ENCODE measurements around the gene UGDH.

UGDH gene

DNA sequence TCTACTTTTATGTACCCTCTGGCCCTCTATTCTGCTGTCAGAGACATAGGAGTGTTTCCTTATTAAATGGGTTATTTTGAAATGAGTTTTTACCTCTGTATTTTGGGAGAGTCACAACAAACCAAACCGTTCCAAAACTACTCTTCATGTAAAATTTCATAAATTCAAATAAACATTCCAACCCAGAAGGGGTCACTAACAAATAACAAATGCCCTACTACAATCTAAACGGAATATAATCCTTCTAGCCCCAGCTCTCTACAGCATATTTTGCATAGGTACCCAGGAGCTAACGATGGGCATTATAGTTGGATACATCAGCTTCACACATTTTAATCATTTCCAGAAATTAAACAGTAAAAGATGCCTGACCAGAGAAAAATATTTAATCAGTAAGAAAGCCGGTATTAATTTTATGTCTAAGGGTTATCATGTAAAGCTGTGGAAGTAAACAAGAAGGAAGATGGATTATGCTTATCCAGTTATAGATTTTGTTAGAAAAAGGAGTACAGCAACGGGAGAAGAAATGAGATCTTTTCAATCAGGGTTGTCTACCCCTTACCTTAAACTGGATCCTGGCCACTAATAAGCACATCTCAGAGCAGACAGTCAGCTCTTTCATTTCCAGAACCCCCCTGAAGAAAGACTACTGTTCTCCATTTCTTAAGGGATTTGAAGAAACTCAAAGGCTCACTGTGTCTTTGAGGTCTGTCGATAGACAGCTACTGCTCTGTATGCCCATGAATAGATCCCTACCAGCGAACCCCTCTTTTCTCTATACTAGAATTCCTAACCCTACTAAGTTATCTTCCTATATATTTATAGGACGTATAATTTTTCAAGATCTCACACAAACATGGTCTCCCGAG is 1.2 kb downstream of the UGDH start:
- Histone ChIP-seq H3K9me3 (replicated peaks; ENCODE audit: insufficient read depth, low read length) (no peaks in the 10 kb centered on the region), H2AFZ (ENCODE audit: low read length) (peak overlapping the region; percentile 86), H3K4me1 (ENCODE audit: low read length) (no peaks in the 10 kb centered on the region), H3K36me3 (replicated peaks; ENCODE audit: insufficient read depth, low read length) (no peaks in the 10 kb centered on the region), H3K9me2 (replicated peaks; ENCODE audit: insufficient read depth, low read length) (no peaks in the 10 kb centered on the region), H3K27ac (ENCODE audit: low read length) (no peak overlapping the region), H3K4me2 (ENCODE audit: low read depth, low read length) (peak overlapping the region; percentile 74), H4K20me1 (ENCODE audit: insufficient read depth, low read length) (no peaks in the 10 kb centered on the region), H3K79me2 (ENCODE audit: low read length) (peaks cover 17% of the 10 kb centered on the region; the same call in 1 of the 2 replicates), H3K27me3 (replicated peaks; ENCODE audit: insufficient read depth, low read length) (no peaks in the 10 kb centered on the region), H3F3A (ENCODE audit: insufficient read depth, low read length) (no peaks in the 10 kb centered on the region), H3K4me3 (ENCODE audit: low read length) (peak overlapping the region; percentile 88), H3K9ac (ENCODE audit: low read length) (peak overlapping the region; percentile 70; the same call in 1 of the 2 replicates)
- DNase-seq = no peak
- TF ChIP-seq EZH2 (optimal IDR thresholded peaks at IDR 0.05; ENCODE audit: low read depth, low read length) (no peak), EZH2phosphoT487 (IDR thresholded peaks at IDR 0.05; ENCODE audit: low read length) (no peak)
- TF ChIP-seq, protein P1, sequence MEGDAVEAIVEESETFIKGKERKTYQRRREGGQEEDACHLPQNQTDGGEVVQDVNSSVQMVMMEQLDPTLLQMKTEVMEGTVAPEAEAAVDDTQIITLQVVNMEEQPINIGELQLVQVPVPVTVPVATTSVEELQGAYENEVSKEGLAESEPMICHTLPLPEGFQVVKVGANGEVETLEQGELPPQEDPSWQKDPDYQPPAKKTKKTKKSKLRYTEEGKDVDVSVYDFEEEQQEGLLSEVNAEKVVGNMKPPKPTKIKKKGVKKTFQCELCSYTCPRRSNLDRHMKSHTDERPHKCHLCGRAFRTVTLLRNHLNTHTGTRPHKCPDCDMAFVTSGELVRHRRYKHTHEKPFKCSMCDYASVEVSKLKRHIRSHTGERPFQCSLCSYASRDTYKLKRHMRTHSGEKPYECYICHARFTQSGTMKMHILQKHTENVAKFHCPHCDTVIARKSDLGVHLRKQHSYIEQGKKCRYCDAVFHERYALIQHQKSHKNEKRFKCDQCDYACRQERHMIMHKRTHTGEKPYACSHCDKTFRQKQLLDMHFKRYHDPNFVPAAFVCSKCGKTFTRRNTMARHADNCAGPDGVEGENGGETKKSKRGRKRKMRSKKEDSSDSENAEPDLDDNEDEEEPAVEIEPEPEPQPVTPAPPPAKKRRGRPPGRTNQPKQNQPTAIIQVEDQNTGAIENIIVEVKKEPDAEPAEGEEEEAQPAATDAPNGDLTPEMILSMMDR (IDR thresholded peaks at IDR 0.05; ENCODE audit: low read length) = no peak

- no peak overlapping the region for H3K9ac ChIP-seq (ENCODE audit: low read length)
- H2AFZ ChIP-seq (ENCODE audit: low read length) = no peak overlapping the region
- no peaks in the 10 kb centered on the region for H3F3A ChIP-seq (ENCODE audit: insufficient read depth, low read length)
- H3K4me3 ChIP-seq (ENCODE audit: low read length) = no peak overlapping the region
- TF ChIP-seq EZH2 (optimal IDR thresholded peaks at IDR 0.05; ENCODE audit: low read depth, low read length) (no peak), EZH2phosphoT487 (IDR thresholded peaks at IDR 0.05; ENCODE audit: low read length) (no peak)
- TF ChIP-seq, protein P1 (IDR thresholded peaks at IDR 0.05; ENCODE audit: low read length) = no peak
- no peak overlapping the region for H3K4me2 ChIP-seq (ENCODE audit: low read depth, low read length)
- H3K36me3 ChIP-seq (replicated peaks; ENCODE audit: insufficient read depth, low read length) = no peaks in the 10 kb centered on the region
- H4K20me1 ChIP-seq (ENCODE audit: insufficient read depth, low read length) = no peaks in the 10 kb centered on the region
- peaks cover 17% of the 10 kb centered on the region; the same call in 1 of the 2 replicates for H3K79me2 ChIP-seq (ENCODE audit: low read length)
- no peaks in the 10 kb centered on the region for H3K9me3 ChIP-seq (replicated peaks; ENCODE audit: insufficient read depth, low read length)
- DNase-seq = no peak
- no peaks in the 10 kb centered on the region for H3K9me2 ChIP-seq (replicated peaks; ENCODE audit: insufficient read depth, low read length)
- H3K4me1 ChIP-seq (ENCODE audit: low read length) = no peaks in the 10 kb centered on the region
- H3K27ac ChIP-seq (ENCODE audit: low read length) = no peak overlapping the region
- H3K27me3 ChIP-seq (replicated peaks; ENCODE audit: insufficient read depth, low read length) = no peaks in the 10 kb centered on the region
Observed at GRCh38 chr4:39524161-39524957, 2.9 kb downstream of the UGDH start.

DNA sequence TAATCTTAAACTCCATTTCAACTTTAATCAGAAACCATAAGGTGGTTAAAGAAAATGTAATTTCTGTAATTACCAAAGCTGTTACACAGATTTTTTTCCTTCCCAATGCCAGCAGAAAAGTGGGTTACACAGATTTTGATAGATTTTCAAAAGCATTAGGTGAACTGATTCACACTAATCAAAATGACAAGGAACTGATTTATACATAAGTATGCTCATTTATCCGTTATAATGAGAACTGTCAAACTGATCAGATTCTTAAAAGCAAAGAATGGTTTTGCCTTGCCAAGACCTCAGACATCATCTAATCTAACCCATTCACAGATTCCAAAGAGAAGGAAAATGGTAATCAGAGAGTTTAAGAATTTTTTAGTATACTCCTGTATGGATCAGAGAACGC is 5.2 kb downstream of the UGDH start:
- no peak overlapping the region for H3K4me3 ChIP-seq (ENCODE audit: low read length)
- no peaks in the 10 kb centered on the region for H3K9me3 ChIP-seq (replicated peaks; ENCODE audit: insufficient read depth, low read length)
- no peaks in the 10 kb centered on the region for H3K4me1 ChIP-seq (ENCODE audit: low read length)
- no peak overlapping the region for H3K9ac ChIP-seq (ENCODE audit: low read length)
- no peak overlapping the region for H3K27ac ChIP-seq (ENCODE audit: low read length)
- TF ChIP-seq EZH2phosphoT487 (IDR thresholded peaks at IDR 0.05; ENCODE audit: low read length) (no peak), EZH2 (optimal IDR thresholded peaks at IDR 0.05; ENCODE audit: low read depth, low read length) (no peak)
- TF ChIP-seq, protein P1 (IDR thresholded peaks at IDR 0.05; ENCODE audit: low read length) = no peak
- DNase-seq = no peak
- peaks cover 17% of the 10 kb centered on the region; the same call in 1 of the 2 replicates for H3K79me2 ChIP-seq (ENCODE audit: low read length)
- no peaks in the 10 kb centered on the region for H3K27me3 ChIP-seq (replicated peaks; ENCODE audit: insufficient read depth, low read length)
- H3F3A ChIP-seq (ENCODE audit: insufficient read depth, low read length) = no peaks in the 10 kb centered on the region
- H2AFZ ChIP-seq (ENCODE audit: low read length) = no peak overlapping the region
- H3K4me2 ChIP-seq (ENCODE audit: low read depth, low read length) = no peak overlapping the region
- H4K20me1 ChIP-seq (ENCODE audit: insufficient read depth, low read length) = no peaks in the 10 kb centered on the region
- H3K9me2 ChIP-seq (replicated peaks; ENCODE audit: insufficient read depth, low read length) = no peaks in the 10 kb centered on the region
- no peaks in the 10 kb centered on the region for H3K36me3 ChIP-seq (replicated peaks; ENCODE audit: insufficient read depth, low read length)
